Measurements from ENCODE around the gene TMEM120B.

TMEM120B gene

DNA sequence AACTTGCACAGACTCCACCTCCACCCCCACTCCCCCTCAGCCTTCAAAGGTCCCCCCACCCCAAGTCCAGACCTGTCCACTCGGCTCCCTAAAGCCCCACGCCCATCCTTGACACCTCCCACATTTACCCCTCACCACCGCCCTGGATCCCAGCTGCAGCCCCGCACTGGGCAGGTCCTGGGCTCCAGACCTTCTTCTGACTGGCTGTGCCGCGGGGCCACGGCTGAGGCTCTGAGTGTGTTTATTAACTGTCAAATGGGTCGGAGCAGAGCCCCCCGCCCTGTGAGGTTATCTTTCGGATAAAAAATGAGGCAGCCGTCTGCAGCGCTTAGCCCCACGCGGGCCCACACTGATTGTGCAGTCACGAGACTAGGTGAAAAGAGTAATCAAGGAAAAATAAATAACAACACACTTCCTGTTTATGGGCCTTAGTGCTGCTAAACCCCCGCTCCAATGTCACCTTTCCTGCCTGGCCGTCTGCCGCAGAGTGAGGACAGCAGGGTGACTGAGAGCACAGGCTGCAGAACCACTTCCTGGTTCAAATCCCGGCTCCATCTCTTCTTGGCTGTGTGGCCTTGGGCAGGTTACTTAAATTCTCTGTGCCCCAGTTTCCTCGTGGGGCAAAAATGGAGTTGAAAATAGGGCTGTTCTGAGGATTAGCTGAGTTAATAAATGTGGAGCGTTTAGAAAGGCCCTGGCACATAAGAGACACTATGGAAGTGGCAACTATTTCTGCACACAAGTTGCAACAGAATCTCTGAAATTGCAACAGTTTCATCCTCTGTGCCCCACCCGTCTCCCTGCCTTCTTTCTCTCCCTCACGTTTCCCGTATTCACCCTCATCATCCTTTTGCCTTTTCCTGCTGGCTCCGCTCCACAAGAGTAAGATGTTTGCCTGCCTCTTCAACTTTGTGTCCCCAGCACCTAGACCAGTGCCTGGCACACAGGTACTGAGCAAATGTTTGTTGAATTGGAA, 100.7 kb downstream of the TMEM120B start:
- H3K27ac ChIP-seq: peak overlapping the region; percentile 76; the same call in 1 of the 2 replicates
- H3K9me3 ChIP-seq: no peaks in the 10 kb centered on the region
- no peaks in the 10 kb centered on the region for H3K27me3 ChIP-seq
- H3K4me2 ChIP-seq: peak overlapping the region; percentile 88
- TF ChIP-seq Cebpa-rat (IDR thresholded peaks at IDR 0.05): no peak
- peaks cover 80% of the 10 kb centered on the region for H3K36me3 ChIP-seq
- peak overlapping the region; percentile 68; the same call in 1 of the 2 replicates for H3K9ac ChIP-seq
- H3K4me1 ChIP-seq: peaks cover 60% of the 10 kb centered on the region
- peak overlapping the region; percentile 64 for H3K4me3 ChIP-seq
- H4K20me1 ChIP-seq: peaks cover 95% of the 10 kb centered on the region

DNA sequence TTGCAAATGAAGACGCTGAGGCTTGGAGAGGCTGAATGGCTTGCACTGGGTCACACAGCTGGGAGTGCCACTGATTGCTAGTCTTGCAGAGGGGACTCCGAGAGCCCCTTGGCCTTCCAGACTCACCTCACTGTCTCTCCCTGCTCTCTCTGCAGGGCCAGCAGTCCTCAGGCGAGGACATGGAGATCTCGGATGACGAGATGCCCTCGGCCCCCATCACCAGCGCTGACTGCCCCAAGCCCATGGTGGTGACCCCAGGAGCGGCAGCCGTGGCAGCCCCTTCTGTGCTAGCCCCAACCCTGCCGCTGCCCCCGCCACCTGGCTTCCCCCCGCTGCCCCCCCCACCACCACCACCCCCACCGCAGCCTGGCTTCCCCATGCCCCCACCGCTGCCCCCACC, 101.4 kb downstream of the TMEM120B start:
- no peak overlapping the region for H3K9ac ChIP-seq
- no peak for TF ChIP-seq Cebpa-rat (IDR thresholded peaks at IDR 0.05)
- no peaks in the 10 kb centered on the region for H3K9me3 ChIP-seq
- no peak overlapping the region for H3K27ac ChIP-seq
- no peak overlapping the region for H3K4me3 ChIP-seq
- H3K4me2 ChIP-seq: 0 out of 2 replicates have a peak overlapping the region, but pooled peaks have one; percentile 88
- peaks cover 80% of the 10 kb centered on the region for H3K36me3 ChIP-seq
- H4K20me1 ChIP-seq: peaks cover 88% of the 10 kb centered on the region
- peaks cover 60% of the 10 kb centered on the region for H3K4me1 ChIP-seq
- no peaks in the 10 kb centered on the region for H3K27me3 ChIP-seq

DNA sequence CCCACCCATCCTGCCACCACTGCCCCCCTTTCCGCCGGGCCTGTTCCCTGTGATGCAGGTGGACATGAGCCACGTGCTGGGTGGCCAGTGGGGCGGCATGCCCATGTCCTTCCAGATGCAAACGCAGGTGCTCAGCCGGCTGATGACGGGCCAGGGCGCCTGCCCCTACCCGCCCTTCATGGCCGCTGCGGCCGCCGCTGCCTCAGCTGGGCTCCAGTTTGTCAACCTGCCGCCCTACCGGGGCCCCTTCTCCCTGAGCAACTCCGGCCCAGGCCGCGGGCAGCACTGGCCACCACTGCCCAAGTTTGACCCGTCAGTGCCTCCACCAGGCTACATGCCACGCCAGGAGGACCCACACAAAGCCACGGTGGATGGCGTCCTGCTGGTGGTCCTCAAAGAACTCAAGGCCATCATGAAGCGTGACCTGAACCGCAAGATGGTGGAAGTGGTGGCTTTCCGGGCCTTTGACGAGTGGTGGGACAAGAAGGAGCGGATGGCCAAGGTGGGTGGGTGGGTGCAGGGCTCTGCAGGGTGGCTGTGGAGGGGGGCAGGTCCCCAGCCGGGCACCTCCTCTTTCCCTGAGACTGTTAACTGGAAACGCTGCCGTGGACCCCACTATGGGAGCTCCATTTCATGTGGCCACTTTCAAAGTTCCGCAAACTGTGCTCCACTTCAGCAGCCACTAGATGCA, 102.0 kb downstream of the TMEM120B start:
- no peaks in the 10 kb centered on the region for H3K27me3 ChIP-seq
- no peak for TF ChIP-seq Cebpa-rat (IDR thresholded peaks at IDR 0.05)
- no peak overlapping the region for H3K27ac ChIP-seq
- no peak overlapping the region for H3K9ac ChIP-seq
- H3K4me2 ChIP-seq: no peak overlapping the region
- H3K4me1 ChIP-seq: peaks cover 66% of the 10 kb centered on the region
- no peaks in the 10 kb centered on the region for H3K9me3 ChIP-seq
- H4K20me1 ChIP-seq: peaks cover 88% of the 10 kb centered on the region
- H3K36me3 ChIP-seq: peaks cover 80% of the 10 kb centered on the region
- no peak overlapping the region for H3K4me3 ChIP-seq

DNA sequence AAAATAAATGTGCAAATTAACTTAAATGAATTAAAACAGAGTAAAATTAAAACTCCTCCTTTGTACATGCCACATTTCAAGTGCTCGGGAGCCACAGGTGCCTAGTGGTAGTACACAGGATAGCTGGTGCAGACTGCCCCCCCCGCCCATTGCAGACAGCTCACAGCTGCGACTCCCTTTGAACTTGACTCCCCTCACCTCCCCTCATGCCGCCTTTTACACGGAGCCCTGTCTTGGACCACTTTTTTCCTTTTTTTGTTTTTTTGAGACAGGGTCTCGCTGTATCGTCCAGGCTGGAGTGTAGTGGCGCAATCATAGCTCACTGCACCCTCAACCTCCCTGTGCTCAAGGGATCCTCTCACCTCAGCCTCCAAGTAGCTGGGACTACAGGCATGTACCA, 102.7 kb downstream of the TMEM120B start:
- Histone ChIP-seq H3K9me3 (no peaks in the 10 kb centered on the region), H3K4me3 (no peak overlapping the region), H3K4me1 (peaks cover 64% of the 10 kb centered on the region), H3K36me3 (peaks cover 80% of the 10 kb centered on the region), H3K4me2 (no peak overlapping the region), H3K27me3 (no peaks in the 10 kb centered on the region), H4K20me1 (peaks cover 88% of the 10 kb centered on the region), H3K9ac (no peak overlapping the region), H3K27ac (no peak overlapping the region)
- no peak for TF ChIP-seq Cebpa-rat (IDR thresholded peaks at IDR 0.05)

DNA sequence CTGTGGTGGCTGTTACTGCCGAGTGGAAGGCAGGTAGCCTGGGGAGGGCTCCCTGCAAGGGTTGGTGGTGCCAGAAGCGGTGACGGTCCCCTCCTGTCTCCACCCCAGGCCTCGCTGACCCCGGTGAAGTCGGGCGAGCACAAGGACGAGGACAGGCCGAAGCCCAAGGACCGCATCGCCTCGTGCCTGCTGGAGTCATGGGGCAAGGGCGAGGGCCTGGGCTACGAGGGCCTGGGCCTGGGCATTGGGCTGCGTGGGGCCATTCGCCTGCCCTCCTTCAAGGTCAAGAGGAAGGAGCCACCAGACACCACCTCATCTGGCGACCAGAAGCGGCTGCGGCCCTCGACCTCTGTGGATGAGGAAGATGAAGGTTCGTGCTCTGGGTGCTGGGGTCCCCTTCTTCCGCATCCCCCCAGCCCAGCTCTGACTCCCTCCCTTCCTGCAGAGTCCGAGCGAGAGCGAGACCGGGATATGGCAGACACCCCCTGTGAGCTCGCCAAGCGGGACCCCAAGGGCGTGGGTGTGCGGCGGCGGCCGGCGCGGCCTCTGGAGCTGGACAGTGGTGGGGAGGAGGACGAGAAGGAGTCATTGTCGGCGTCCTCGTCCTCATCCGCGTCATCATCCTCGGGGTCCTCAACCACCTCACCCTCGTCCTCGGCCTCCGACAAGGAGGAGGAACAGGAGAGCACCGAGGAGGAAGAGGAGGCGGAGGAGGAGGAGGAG, 104.5 kb downstream of the TMEM120B start:
- H3K4me3 ChIP-seq: no peak overlapping the region
- no peaks in the 10 kb centered on the region for H3K27me3 ChIP-seq
- no peak for TF ChIP-seq Cebpa-rat (IDR thresholded peaks at IDR 0.05)
- H3K27ac ChIP-seq: peak overlapping the region; percentile 23; the same call in 1 of the 2 replicates
- peaks cover 88% of the 10 kb centered on the region for H4K20me1 ChIP-seq
- H3K9me3 ChIP-seq: no peaks in the 10 kb centered on the region
- H3K36me3 ChIP-seq: peaks cover 90% of the 10 kb centered on the region
- no peak overlapping the region for H3K9ac ChIP-seq
- H3K4me1 ChIP-seq: peaks cover 46% of the 10 kb centered on the region
- no peak overlapping the region for H3K4me2 ChIP-seq

DNA sequence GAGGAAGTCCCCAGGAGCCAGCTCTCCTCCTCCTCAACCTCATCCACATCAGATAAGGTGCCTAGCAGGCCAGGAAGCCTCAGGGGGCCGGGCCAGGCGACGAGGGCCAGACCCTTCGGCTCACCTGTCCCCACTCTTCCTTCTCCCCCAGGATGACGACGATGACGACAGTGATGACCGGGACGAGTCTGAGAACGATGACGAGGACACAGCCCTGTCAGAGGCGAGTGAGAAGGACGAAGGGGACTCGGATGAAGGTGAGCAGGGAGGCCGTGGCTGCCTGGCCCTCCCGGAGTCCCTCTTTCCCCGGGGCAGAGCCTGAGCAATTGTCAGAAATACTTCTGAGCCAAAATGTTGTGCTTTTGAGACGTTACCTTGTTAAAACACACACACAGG, 105.1 kb downstream of the TMEM120B start:
- Histone ChIP-seq H3K4me2 (no peak overlapping the region), H3K9ac (no peak overlapping the region), H3K27me3 (no peaks in the 10 kb centered on the region), H3K9me3 (no peaks in the 10 kb centered on the region), H3K27ac (peak overlapping the region; percentile 23; the same call in 1 of the 2 replicates), H3K4me3 (no peak overlapping the region), H3K4me1 (peaks cover 40% of the 10 kb centered on the region), H3K36me3 (peaks cover 96% of the 10 kb centered on the region), H4K20me1 (peaks cover 88% of the 10 kb centered on the region)
- TF ChIP-seq Cebpa-rat (IDR thresholded peaks at IDR 0.05): no peak

DNA sequence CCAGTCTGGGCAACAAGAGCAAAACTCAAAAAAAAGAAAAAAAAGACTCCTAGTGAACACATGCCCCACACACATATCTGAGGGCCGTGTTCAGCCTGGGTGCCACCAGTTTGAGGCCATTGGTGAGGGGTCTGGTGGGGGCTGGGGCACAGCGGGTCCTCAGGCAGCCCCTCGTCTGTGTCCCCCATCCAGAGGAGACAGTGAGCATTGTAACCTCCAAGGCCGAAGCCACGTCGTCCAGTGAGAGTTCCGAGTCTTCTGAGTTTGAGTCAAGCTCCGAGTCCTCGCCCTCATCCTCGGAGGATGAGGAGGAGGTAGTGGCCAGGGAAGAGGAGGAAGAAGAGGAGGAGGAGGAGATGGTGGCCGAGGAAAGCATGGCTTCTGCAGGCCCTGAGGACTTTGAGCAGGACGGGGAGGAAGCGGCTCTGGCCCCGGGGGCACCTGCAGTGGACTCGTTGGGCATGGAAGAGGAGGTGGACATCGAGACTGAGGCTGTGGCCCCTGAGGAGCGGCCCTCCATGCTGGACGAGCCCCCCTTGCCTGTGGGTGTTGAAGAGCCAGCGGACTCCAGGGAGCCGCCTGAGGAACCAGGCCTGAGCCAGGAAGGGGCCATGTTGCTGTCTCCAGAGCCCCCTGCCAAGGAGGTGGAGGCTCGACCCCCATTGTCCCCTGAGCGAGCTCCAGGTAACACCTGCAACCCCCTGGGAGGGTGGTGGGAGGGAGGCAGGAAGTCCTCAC, 106.8 kb downstream of the TMEM120B start:
- peak overlapping the region; percentile 59 for H3K27ac ChIP-seq
- peak overlapping the region; percentile 9; the same call in 1 of the 2 replicates for H3K4me2 ChIP-seq
- TF ChIP-seq Cebpa-rat (IDR thresholded peaks at IDR 0.05): no peak
- H4K20me1 ChIP-seq: peaks cover 84% of the 10 kb centered on the region
- no peaks in the 10 kb centered on the region for H3K9me3 ChIP-seq
- peaks cover 97% of the 10 kb centered on the region for H3K36me3 ChIP-seq
- peaks cover 28% of the 10 kb centered on the region for H3K4me1 ChIP-seq
- 0 out of 2 replicates have a peak overlapping the region, but pooled peaks have one; percentile 16 for H3K9ac ChIP-seq
- H3K27me3 ChIP-seq: no peaks in the 10 kb centered on the region
- no peak overlapping the region for H3K4me3 ChIP-seq

DNA sequence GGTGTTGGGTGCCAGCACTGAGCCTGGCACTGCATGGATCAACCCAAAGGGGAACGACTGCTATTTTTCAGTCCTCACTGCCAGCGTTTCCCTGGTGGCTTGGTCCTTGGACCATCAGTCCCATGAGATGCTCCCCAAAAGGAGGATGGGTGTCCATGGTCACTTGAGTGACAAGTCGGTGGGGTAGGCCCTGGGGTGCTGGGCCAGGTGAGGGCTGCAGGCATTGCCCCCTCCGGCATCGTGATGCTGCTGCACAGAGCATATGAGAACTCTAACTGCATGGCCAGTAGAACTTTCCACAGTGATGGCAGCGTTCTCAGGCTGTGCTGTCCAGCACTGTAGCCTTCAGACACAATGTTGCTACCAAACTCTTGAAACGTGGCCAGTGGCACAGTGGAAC, 107.5 kb downstream of the TMEM120B start:
- Histone ChIP-seq H3K9ac (no peak overlapping the region), H3K27ac (peak overlapping the region; percentile 59; the same call in 1 of the 2 replicates), H3K36me3 (peaks cover 97% of the 10 kb centered on the region), H3K4me3 (no peak overlapping the region), H4K20me1 (peaks cover 84% of the 10 kb centered on the region), H3K27me3 (no peaks in the 10 kb centered on the region), H3K4me2 (no peak overlapping the region; the same call in 1 of the 2 replicates), H3K9me3 (no peaks in the 10 kb centered on the region), H3K4me1 (peaks cover 28% of the 10 kb centered on the region)
- no peak for TF ChIP-seq Cebpa-rat (IDR thresholded peaks at IDR 0.05)

All from BLaER1 (cell line).